ENCODE data around the gene FSTL4.

The FSTL4 gene

GRCh38 chr5:133278317-133278716 is 334.0 kb downstream of the FSTL4 start:
- DNase-seq, result no peak

GRCh38 chr5:133277744-133278143 is 334.6 kb downstream of the FSTL4 start:
- DNase-seq, result no peak

DNA sequence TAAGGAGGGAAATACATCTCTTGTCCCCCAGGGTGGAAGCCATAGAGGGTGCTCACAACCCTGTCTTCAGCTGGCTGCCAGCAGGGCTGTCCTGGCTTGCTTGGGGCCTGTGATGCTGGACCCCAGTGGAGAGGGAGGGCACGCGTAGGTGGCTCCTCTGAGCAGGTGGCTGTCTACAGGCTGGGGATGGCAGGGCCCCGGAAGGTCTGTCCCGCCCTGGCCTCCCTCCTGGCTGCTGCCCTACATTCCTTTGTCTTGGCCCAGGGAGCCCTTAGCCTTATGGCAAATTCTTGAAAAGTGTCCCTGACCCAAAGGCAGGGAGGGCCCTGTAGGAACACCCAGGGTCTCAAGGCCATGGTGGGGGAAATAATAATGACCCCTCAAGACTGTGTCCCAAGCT is 336.2 kb downstream of the FSTL4 start:
- DNase-seq, result no peak

DNA sequence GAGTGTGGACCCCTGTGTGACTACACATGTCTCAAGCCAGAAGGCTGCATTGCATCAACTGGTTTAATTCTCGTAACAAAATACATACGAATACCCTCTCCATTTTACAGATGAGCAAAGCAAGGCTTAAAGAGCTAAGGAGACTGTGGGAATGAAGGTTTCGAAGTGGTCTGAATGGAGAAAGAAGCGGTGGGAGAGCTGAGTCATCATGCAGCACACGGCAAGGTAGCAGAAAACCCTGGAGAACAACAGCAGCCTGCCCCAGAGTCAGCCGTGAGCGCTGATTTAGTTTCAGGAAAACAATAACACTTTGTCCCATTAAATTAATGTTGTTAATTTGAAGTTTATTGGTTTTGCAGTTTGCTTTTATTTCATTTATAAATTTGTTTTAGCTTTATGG is 336.7 kb downstream of the FSTL4 start:
- no peak for DNase-seq

DNA sequence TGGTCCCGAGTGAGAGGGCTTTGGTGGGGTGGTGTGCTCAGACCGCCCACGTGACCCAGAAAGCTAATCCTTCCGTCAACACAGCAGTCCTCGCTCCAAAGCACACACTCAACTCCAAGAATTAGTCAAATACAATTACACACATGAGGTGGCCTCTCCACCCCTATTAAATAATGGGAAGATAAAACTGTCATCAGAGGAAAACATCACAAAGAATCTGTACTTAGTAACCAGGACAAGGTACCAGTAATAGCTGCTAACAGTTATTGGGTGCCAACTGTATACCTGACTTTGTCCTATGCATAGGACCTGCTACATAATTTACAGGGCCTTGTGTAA is 337.8 kb downstream of the FSTL4 start:
- DNase-seq, result no peak

- DNase-seq, result no peak
Observed at GRCh38 chr5:133273661-133274596, 338.4 kb downstream of the FSTL4 start.

DNA sequence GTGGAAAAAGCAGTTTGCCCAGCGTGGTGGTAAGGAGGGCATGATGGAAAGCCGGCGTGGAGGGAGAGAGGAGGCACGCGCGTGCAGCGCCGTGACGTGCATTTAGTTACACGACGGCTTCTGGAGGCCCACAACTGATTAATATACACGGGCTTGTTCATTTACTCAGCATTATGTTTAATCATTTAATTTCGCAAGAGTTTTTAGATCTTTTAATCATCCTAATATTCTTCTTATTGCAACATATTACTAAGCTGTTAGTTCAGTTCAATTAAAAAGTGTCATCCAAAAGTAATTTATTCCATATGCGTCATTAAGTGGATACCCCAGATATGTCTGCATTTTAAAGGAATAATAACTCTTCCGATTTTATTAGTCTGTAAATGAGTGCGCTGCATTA is 340.0 kb downstream of the FSTL4 start:
- no peak for DNase-seq

DNA sequence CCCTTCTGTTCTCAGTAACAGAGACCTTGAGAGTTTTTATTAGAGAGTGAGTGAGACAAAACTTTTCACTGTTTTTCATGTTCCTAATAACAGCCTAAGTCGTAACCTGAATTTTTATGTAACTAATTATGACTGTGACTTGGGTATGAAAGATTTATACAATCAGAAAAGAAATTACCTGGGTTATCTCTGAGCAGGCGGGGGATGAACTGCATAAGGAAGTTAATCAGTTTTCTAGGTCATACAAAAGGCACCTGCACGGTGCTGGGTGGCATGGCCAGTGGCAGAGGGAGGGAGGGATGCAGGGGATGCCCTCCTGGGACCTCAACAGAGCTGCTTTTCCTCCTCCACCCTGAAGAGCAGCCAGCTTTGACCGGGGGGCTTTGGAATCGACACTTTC is 340.7 kb downstream of the FSTL4 start:
- DNase-seq, result no peak

DNA sequence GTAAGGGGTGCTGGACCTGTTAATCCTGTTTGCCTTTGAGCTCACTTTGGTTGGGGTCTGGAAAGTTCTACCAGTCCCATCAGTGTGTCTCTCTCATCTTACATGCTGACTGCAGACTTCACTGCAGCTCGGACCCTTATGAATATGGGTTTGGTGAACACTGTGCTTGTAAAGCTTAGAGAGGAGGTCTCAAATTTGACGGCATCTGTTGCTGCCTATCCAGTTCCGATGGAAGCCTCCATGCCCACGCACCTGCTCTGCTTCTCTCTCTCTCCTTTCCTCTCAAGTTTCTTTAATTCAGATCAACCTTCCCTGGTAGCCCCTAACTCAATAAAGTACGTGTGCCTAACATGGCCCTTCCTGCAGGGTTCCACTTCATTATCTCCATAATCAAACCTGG is 342.6 kb downstream of the FSTL4 start:
- DNase-seq, result no peak

DNA sequence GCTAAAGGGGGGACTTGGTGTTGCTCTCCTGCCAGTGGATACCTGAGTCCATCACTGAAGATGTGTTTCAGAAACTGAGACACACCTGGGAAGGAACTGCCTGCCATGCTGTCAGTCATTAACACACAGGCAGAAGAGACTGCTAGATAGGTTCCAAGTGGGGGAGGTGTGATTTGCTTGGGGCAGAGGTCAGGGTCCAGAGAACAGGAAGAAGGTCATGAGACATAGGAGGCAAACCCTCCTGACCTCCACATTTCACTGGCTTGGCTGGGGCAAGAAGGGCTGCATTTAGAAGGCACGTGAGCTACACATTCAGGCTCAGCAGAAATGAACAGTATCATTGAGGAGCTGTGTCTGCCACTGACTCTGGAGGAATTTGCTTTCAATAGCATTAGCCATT is 344.7 kb downstream of the FSTL4 start:
- DNase-seq, result no peak

DNA sequence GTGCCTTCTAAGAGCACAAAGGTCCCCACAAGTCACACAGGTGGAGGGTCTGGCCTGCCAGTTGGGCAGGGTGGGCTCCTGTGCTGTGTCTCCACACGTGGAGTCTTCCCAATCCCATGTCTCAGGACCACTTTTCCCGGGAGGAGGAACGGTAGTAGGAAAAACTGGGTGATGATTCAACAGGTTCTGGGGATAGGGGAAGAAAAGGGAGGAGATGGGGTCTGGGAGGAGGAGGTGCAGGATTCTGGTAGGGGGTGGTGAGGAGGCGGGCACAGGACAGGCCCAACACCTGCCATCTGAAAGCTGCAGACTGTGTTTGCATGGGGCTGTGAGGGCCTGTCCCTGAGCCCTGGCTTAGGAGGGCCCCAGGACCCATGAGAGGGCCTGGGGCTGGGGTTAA is 345.4 kb downstream of the FSTL4 start:
- DNase-seq, result no peak

DNA sequence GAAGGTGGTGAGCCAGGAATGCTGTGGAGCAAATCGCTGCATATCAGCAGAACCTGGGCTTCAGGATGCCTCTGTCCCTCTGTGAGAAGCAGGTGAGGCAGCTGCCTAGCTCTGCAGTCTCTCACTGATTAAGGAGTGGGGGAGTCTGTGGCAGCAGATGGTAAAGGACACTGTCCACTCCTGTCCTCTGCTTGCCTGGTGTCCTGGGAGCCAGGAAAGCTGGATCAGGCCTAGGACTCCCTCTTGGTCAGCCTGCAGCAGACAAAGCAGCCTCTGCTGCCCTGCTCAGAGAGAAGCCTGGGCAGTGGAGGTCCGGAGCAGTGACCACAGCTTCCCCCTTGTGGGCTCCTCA is 345.8 kb downstream of the FSTL4 start:
- no peak for DNase-seq

- no peak for DNase-seq
Observed at GRCh38 chr5:133265720-133266526, 346.4 kb downstream of the FSTL4 start.

GRCh38 chr5:133265257-133265656 is 347.1 kb downstream of the FSTL4 start:
- DNase-seq, result no peak

GRCh38 chr5:133262690-133263089 is 349.7 kb downstream of the FSTL4 start:
- no peak for DNase-seq

DNA sequence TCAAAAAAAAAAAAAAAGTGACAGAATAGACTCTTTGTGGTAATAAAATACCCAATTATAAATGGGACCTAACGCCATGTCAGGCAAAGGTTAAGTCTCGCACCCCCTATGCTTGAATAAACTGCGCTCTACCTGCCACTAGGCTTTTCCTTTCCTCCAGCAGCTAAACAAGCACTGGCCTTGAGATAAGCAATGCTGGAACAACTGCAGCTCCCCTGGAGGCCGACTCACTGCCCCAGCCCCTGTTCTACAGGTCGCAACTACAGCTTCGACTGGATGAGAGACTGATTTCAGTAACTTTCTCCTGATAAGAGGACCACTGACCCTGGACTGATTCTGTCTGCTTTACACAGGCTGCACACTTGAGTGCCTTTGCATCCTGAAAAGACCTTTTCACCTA is 350.3 kb downstream of the FSTL4 start:
- no peak for DNase-seq

DNA sequence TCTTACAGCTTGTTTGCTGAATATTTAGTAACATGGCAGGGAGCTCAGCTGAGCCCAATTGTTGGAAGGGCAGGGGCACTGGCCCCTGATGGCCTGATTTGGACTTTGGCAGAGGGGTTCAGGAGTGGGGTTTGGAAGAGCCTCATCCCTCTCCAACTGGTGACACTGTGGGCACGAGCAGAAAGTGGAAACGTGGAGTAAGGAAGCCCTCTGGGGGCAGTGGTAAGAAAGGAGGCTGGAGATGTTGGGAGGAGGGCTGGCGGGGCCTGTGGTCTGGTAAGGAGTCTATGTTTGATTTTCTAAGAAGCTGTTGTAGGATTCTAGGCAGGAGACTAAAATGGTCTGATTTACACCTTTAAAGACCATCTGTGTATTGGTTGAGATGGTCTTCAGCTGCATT is 351.6 kb downstream of the FSTL4 start:
- no peak for DNase-seq

- no peak for DNase-seq
Observed at GRCh38 chr5:133259199-133259997, 352.9 kb downstream of the FSTL4 start.

- DNase-seq, result peak; percentile 28
Observed at GRCh38 chr5:133257977-133258376, 354.4 kb downstream of the FSTL4 start.

- no peak for DNase-seq
Observed at GRCh38 chr5:133256276-133256675, 356.1 kb downstream of the FSTL4 start.

DNA sequence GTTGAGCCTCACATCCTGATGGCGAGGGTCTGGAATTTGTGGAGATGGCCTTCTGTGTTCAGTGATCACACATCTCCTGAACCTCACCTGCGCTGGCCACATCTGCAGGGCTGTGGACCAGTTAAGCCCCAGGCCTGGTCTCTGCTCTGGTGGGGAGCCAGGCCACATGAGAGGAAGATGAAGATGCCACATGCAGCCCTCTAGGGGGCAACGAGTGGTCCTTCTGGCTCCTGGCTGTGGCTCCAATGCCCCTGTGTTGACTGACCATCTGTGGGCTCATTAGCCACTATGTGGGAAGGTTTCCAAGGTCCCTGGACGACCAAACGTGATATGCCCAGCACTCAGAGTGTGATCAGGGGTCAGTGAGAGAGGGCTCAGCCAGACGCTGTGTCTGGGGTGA is 357.5 kb downstream of the FSTL4 start:
- no peak for DNase-seq

GRCh38 chr5:133253671-133254070 is 358.7 kb downstream of the FSTL4 start:
- DNase-seq, result no peak

DNA sequence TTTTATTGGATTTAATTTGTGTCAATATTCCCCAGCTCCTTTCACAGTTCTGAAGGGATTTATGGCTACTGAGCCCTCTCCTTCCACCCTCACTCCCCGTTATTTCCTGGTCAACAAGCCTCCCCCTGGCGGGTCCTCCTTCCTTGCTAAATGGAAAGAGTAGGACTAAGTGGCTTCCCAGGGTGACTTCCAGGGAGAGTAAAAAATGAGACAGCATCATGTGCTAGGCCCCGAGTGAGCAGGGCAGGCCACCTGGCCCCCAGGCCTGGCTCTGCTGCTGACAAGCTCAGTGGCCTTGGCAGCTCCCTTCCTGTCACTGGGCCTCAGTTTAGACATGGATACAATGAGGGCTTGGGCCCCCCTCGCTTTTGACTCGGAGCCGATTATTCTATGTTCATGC is 359.3 kb downstream of the FSTL4 start:
- no peak for DNase-seq

GRCh38 chr5:133252133-133252480 is 360.2 kb downstream of the FSTL4 start:
- DNase-seq, result no peak

Measured in stimulated activated CD8-positive, alpha-beta memory T cell treated with anti-CD3 and anti-CD28 coated beads, Interleukin-4, amount 100 ng/mL, for 48 hours (primary cell).